Keratinocyte (primary cell): ENCODE results near the gene ARHGEF3. TPM values are rescaled to one million over a fixed set of nuclear protein-coding genes. Genes with fewer than 3 reads are reported as not detected.

ENCODE experiments used
- DNase-seq: peaks from one replicate; pipeline ENCODE4 v3.0.0-alpha.2; 2011; ENCODE audit warnings: low read depth, missing footprints, low spot score
- FAIRE-seq: peaks from 2 replicates; lab custom pipeline; 2011; peaks lifted over from hg19 to GRCh38; lab: Jason Lieb, UNC
- H2AFZ ChIP-seq: 2 replicates; pipeline ENCODE4 v1.6.0; 2012; ENCODE audit warnings: low read length, control low read depth, inconsistent platforms; ENCODE audit not compliant: control insufficient read depth
- H3K27ac ChIP-seq: 2 replicates; pipeline ENCODE4 v1.5.1; 2011; ENCODE audit warnings: low read length; ENCODE audit not compliant: control insufficient read depth, insufficient read depth
- H3K27me3 ChIP-seq: 3 replicates; pipeline ENCODE4 v1.6.0; 2011; ENCODE audit warnings: low read length; ENCODE audit not compliant: control insufficient read depth, insufficient read depth; ENCODE audit errors: extremely low read depth
- H3K36me3 ChIP-seq, 2 experiments: 2 replicates in 1 of 2; 3 replicates in 1 of 2; pipeline ENCODE4 v1.5.1; 2011; ENCODE audit warnings: low read length in 2 of 2, mild to moderate bottlenecking in 1 of 2; ENCODE audit not compliant: control insufficient read depth in 2 of 2, insufficient read depth in 2 of 2; ENCODE audit errors: extremely low read depth in 1 of 2
- H3K4me1 ChIP-seq: 3 replicates; pipeline ENCODE4 v1.5.1; 2011; ENCODE audit warnings: low read length; ENCODE audit not compliant: control insufficient read depth, insufficient read depth; ENCODE audit errors: extremely low read depth
- H3K4me2 ChIP-seq: 3 replicates; pipeline ENCODE4 v1.6.0; 2011; ENCODE audit warnings: low read depth, low read length; ENCODE audit not compliant: control insufficient read depth, insufficient read depth; ENCODE audit errors: extremely low read depth
- H3K4me3 ChIP-seq, 3 experiments: fragments of 200-600 bp in 1 of 3; sonication (generic) in 1 of 3; 2 replicates in 2 of 3; 3 replicates in 1 of 3; pipeline ENCODE4 v1.5.1; 2011 to 2016; ENCODE audit warnings: low read length in 3 of 3, mild to moderate bottlenecking in 3 of 3, control low read depth in 2 of 3, inconsistent platforms in 1 of 3, low read depth in 1 of 3, mixed read lengths in 1 of 3, mixed run types in 1 of 3, moderate library complexity in 1 of 3; ENCODE audit not compliant: control insufficient read depth in 2 of 3, insufficient read depth in 2 of 3; ENCODE audit errors: extremely low read depth in 1 of 3
- H3K79me2 ChIP-seq: 2 replicates; pipeline ENCODE4 v1.6.0; 2012; ENCODE audit warnings: low read length; ENCODE audit not compliant: control insufficient read depth, insufficient read depth
- H3K9ac ChIP-seq: 3 replicates; pipeline ENCODE4 v1.6.0; 2011; ENCODE audit warnings: low read length; ENCODE audit not compliant: control insufficient read depth, insufficient read depth; ENCODE audit errors: extremely low read depth
- H3K9me1 ChIP-seq: 3 replicates; pipeline ENCODE4 v1.6.0; 2011; ENCODE audit warnings: low read length; ENCODE audit not compliant: control insufficient read depth, insufficient read depth; ENCODE audit errors: extremely low read depth
- H3K9me3 ChIP-seq: 2 replicates; pipeline ENCODE4 v1.5.1; 2012; ENCODE audit warnings: low read depth, low read length; ENCODE audit not compliant: control insufficient read depth
- H4K20me1 ChIP-seq: 3 replicates; pipeline ENCODE4 v1.6.0; 2011; ENCODE audit warnings: low read length; ENCODE audit not compliant: control insufficient read depth, insufficient read depth; ENCODE audit errors: extremely low read depth
- CTCF ChIP-seq, 3 experiments: IDR thresholded peaks in 1 of 3; conservative IDR thresholded peaks in 1 of 3; optimal IDR thresholded peaks in 1 of 3; 2 replicates in 2 of 3; 3 replicates in 1 of 3; pipeline versions ENCODE3 to v1.5.1; 2011; ENCODE audit warnings: low read length in 3 of 3, mild to moderate bottlenecking in 3 of 3, moderate library complexity in 2 of 3, control low read depth in 1 of 3, inconsistent platforms in 1 of 3; ENCODE audit not compliant: insufficient read depth in 2 of 3; ENCODE audit errors: extremely low read depth in 1 of 3
- EZH2 ChIP-seq: IDR thresholded peaks from one replicate; pipeline ENCODE4 v1.6.1; 2012; ENCODE audit warnings: inconsistent platforms, mild to moderate bottlenecking, low read length, moderate library complexity
- dilution Hi-C: fragments of 300-500 bp; cut with MboI; formaldehyde crosslinking; loops from one replicate; pipeline ENCODE4 v1.7.0; 2020; ENCODE audit warnings: low sequenced_read_pairs; ENCODE audit not compliant: extremely low pct_ligation_motif_present
- polyA plus RNA-seq, 5 experiments: library from polyadenylated mRNA; depleted of rRNA in 3 of 5; stranded (reverse) in 3 of 5; stranded (forward) in 1 of 5; unstranded in 1 of 5; fragments of >200 nt; gene quantifications; 1 replicate in 1 of 5; 2 replicates in 3 of 5; 3 replicates in 1 of 5; pipeline versions ENCODE4 v1.2.1 to v1.2.3, GENCODE V29; 2011 to 2012; ENCODE audit warnings: missing spikeins in 2 of 5, low read depth in 1 of 5, low replicate concordance in 1 of 5

The ARHGEF3 gene
- polyA plus RNA-seq, 1 donor (not counting 4 experiments of a cell fraction or from before 2014, with no cell fraction given), result 26.2 TPM

GRCh38 chr3:56806407-56806806 is 4.7 kb upstream of the ARHGEF3 start:
- dilution Hi-C loops, result no loop called here
- Histone ChIP-seq H3K4me2 (no peak overlapping the region), H3K27me3 (no peaks in the 10 kb centered on the region), H3K4me1 (peaks cover 7% of the 10 kb centered on the region), H3K9me1 (no peaks in the 10 kb centered on the region), H3K27ac (no peak overlapping the region), H3K79me2 (peaks cover 3% of the 10 kb centered on the region), H4K20me1 (no peaks in the 10 kb centered on the region), H2AFZ (no peak overlapping the region), H3K9me3 (no peaks in the 10 kb centered on the region), H3K9ac (no peak overlapping the region), H3K4me3 (no peak overlapping the region), H3K36me3 (no peaks in the 10 kb centered on the region)
- TF ChIP-seq CTCF (optimal IDR thresholded peaks at IDR 0.05 in 1 of 3, IDR thresholded peaks at IDR 0.05 in 1 of 3, conservative IDR thresholded peaks at IDR 0.05 in 1 of 3; ENCODE audit: extremely low read depth in 1 of 3, insufficient read depth in 2 of 3, low read length in 3 of 3), result no peak
- TF ChIP-seq EZH2, result no peak
- FAIRE-seq, result no peak
- DNase-seq, result no peak

- Histone ChIP-seq H3K9me1 (no peaks in the 10 kb centered on the region), H3K79me2 (peaks cover 38% of the 10 kb centered on the region), H3K27me3 (no peaks in the 10 kb centered on the region), H3K4me3 (no peak overlapping the region), H3K4me2 (no peak overlapping the region), H2AFZ (no peak overlapping the region), H4K20me1 (peaks cover 2% of the 10 kb centered on the region), H3K36me3 (no peaks in the 10 kb centered on the region), H3K9me3 (no peaks in the 10 kb centered on the region), H3K9ac (no peak overlapping the region), H3K4me1 (peaks cover 27% of the 10 kb centered on the region), H3K27ac (no peak overlapping the region)
- DNase-seq (no peak), FAIRE-seq (no peak)
- dilution Hi-C loops, result no loop called here
- no peak for TF ChIP-seq EZH2
- no peak for TF ChIP-seq CTCF (optimal IDR thresholded peaks at IDR 0.05 in 1 of 3, IDR thresholded peaks at IDR 0.05 in 1 of 3, conservative IDR thresholded peaks at IDR 0.05 in 1 of 3; ENCODE audit: extremely low read depth in 1 of 3, insufficient read depth in 2 of 3, low read length in 3 of 3)
Measured at GRCh38 chr3:56802790-56803189, 1.0 kb upstream of the ARHGEF3 start.
